NCI-H2029 treated with DMSO at 0.1 percent for 48 hours (cell line): Measurements from ENCODE around the gene TMEM225B.
"Not testable (repeated sequence)": the region's sequence is repeated elsewhere in the genome, so short reads cannot be mapped to it uniquely, and the experiment has no call there.

ENCODE experiments used
- DNase-seq: peaks from one replicate; lab custom pipeline; 2025; lab: John Stamatoyannopoulos, UW

TMEM225B gene

DNA sequence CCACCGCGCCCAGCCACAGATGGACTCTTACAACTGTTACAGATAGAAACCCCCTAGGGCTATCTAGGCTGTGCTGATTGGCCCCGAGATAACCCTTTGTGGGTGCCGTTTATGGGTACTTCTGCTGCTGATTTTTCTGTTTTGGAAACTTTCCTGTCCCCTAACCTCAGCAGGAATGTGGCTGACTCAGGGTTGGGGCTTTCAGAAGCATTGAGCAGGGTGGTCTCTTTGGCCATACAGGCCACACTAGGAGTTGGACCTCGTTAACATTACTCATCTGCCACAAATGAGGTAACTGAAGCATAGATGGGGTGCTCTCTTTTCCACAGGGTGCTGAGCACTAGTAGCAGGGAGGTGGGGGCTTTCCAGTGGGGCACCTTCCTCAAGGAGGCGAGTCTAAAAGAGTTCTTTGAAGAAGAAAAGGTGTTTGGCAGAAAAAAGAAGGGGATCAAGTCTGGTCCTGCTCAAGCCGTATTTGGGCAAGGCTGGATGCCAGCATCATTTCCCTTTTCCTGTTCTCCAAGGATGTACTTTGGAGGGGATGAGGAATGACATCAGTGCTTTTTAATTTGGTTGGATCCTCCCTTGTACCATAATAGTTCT, 25.1 kb downstream of the TMEM225B start:
- no peak for DNase-seq

DNA sequence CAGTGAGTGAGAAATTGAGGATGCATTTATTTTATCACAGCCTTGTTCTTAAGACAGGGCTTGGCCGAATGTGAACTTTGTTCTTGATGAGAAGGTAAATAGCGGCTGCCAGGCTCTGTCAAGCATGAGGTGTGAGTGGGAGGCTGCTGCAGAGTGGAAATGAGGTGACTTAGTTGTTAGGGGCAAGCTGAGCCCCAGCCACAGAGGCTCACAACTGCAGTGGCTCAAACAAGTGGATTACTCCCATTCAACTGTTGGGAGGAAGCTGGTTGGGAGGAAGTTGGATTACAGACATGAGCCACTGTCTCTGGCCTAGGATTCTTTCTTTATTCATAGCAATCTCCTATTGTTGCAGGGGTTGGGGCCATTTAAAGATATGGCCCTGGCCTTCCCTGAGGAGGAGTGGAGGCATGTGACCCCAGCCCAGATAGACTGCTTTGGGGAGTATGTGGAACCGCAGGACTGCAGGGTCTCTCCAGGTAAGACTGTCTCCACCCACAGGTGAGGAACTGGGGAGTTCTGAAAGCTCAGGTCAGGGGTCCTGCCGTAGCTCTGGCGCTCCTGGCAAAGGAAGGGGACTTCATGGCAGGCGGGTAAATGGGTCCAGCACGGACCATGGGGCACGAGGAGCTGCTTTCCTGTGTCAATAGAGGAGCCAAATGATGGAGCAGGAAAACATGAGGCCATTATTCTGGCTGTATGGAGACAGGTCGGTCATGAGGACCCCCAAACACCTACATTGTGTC, 25.8 kb downstream of the TMEM225B start:
- no peak for DNase-seq

DNA sequence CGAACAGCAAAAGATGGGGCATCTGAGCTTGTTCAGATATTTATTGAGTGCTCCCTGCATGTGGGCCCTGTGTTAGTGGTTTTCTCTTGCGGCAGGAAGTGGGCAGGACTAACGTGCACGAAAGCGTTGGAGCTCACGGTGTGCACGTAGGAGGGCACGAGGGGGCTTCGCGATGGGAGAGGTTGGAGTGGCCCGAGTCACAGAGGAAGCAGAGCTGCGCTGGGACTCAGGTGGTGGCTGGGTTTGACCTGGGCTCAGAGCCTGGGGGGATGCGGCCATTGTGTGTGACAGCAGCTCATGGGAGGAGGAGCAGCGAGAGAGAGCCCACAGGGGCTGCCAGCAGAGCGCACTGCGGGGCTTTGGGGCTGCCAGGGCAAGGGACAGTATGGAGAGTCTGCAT, 26.4 kb downstream of the TMEM225B start:
- DNase-seq, result no peak

DNA sequence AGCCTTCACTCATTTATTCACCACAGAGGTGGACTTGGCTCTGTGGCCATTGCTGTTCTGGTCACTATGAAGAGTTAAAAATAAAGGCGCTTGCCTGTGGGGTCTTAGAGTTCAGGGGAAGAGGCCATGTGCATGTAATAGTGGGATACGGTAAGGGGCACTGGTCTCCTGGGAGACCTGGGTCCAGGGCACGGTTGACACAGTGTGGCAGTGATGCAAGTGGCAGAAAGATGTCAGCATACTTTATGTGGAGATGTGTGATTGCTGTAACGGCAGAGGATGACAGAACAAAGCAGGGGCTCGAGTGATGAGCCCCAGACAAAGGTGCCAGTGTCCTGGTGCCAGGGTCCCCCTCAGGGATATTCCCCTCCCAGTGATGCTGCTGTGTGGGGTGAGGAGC, 27.3 kb downstream of the TMEM225B start:
- no peak for DNase-seq

GRCh38 chr7:99625961-99626360, 27.9 kb downstream of the TMEM225B start:
- DNase-seq, result no peak

DNA sequence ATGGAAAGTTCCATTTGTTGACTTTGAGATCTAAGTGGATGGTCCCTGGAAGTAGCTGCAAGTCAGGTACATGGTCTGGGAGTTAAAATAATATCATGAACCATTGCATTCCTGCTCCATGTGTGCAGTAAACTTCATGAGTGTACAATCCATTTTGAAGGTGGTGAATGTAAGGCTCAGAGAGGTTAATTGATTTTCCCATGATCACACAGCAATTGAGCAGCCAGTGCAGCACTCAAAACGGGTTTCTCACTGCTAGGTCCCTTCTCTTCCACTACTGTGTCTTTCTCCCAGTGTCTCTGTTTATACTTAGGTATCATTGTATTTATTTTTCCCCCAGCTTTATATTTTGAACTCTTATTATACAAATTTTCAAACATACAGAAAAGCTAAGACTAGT, 28.6 kb downstream of the TMEM225B start:
- DNase-seq, result no peak

DNA sequence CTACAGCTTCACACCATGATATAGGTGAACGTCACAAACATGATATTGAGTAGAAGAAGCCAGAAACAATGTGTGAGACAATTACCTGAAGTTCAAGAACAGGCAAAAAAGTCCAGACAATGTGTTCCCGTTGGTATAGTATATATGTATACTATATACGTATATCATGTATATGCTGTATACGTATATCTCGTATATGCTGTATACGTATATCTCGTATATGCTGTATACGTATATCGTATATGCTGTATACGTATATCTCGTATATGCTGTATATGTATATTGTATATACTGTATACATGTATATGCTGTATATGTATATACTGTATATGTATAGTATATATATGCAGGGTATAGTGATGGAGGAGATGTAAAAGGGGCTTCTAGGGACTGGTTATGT, 29.4 kb downstream of the TMEM225B start:
- DNase-seq, result no peak

GRCh38 chr7:99628471-99629465, 30.7 kb downstream of the TMEM225B start:
- DNase-seq, result no peak

GRCh38 chr7:99629643-99630042, 31.6 kb downstream of the TMEM225B start:
- DNase-seq, result no peak

DNA sequence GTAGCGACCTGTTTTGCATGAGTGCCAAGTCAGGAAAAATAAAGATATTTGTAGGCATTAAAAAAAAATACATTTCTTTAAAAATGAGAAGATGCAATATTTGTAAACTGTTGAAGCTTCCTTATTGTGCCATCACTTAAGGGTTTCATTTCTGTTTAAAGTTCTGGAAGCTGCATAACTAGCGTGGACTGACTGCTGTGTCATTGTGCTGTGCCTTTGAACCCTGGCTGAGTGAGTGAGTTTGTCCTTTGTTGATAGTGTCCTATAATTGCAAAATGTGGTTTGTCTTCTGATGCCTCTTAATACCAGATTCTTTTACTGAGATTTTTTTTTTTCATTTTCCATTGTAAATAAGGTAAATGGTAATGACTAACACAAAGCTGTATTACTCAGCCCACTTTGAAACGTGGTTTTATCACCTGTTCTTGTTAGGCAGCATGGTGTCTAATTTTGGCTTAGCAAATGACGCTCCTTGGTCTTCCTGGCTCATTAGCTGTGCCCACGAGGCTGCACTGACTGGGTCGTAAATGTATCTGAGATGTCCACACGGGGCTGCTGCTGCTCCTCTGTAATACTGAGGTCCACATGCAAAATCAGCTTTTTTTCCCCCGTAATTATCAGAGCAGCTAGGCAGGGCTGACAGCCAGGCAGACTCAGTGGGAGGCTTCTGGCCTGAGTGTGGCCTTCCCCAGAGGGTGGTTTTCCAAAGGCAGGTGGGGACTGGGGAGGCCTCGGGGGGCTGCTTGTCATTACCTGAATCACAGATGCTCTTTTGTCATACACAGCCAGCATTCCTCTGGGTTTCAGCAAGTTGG, 33.4 kb downstream of the TMEM225B start:
- DNase-seq, result no peak

DNA sequence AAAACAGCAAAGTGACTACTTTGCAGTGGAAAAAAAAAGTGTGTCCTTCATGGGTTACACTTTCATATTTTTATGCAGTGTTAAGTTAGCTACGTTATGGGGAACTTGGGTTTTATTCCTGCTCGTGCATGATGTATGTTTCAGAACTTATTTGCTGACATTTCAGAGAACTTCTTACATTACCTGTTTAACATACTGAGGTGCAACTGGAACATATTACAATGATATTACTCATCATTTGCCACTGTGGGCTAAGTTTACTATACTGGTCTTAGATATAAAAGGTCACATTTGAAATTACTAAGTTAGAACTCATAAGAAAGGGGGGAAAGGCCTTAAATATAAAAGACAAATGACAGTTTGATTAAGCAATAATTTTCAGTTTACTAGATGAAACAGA, 39.3 kb downstream of the TMEM225B start:
- DNase-seq, result not testable (repeated sequence)

DNA sequence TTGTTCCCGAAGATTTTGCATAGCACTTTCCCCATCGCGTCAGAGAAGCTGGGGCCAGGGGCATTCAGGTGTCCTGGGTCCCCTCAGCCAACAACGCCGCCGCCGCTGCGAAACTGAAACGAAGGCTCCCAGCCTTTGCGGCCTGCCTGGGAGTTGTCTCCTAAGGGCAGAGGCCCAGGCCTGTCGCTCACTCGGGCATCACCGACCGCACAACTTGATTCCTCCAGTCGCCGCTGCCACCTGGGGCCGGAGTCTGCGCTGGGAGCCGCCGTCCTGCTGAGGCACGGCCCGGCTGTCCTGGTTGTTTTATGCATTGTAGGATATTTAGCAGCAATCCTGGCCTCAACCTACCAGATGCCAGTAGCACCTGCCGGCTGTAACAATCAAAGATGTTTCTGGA, 40.7 kb downstream of the TMEM225B start:
- DNase-seq, result no peak

DNA sequence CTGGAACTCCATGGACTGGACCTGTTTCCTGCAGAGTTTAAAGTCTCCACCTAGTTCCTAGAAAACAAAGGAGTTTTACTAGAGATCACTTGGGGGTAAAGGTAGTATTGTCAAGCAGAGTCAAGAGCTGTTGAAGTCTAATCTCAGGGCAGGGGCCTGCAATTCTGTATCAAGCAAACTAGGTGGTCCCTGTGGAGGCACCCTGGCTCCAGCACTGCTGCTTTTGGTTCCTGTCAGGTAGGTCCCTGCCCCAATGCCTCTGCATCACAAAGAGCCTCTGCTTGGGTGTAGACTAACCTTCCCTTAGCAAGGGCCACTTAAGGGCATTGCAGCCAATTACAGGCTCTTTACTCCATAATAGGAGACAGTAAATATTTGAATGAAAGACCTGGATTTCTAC, 41.2 kb downstream of the TMEM225B start:
- DNase-seq, result no peak

- no peak for DNase-seq
Measured at GRCh38 chr7:99642027-99642426, 44.0 kb downstream of the TMEM225B start.

- no peak for DNase-seq
Measured at GRCh38 chr7:99643464-99643863, 45.4 kb downstream of the TMEM225B start.

- DNase-seq, result no peak
Measured at GRCh38 chr7:99644431-99644830, 46.4 kb downstream of the TMEM225B start.

DNA sequence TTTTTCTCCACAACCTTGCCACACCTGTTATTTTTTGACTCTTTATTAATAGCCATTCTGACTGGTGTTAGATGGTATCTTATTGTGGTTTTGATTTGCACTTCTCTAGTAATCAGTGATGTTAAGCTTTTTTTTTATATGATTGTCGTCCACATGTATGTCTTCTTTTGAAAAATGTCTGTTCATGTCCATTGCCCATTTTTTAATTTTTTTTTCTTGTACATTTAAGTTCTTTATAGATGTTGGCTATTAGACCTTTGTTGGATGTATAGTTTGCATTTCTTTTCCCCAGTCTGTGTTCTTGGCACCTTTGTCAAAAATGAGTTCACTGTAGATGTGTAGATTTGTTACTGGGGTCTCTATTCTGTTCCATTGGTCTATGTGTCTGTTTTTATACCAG, 47.5 kb downstream of the TMEM225B start:
- DNase-seq, result no peak

DNA sequence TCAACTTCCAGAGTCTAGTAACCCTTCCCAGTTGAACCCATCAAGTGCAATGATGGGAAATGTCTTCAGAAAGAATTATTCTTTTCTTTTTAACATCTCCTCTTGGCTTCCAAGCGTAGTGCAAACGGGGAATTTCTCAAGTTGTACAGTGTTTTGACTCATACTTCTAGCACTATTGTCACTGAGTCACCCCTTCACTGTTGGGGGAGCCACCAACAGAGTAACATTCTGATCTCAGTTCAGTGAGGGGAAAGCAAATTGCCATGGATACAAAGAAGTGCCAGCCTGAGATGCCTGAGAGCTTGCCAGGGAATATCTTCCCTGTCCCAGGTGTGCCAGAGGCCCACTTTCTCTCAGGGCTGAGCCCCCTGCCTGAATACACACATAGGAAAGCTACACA, 50.8 kb downstream of the TMEM225B start:
- DNase-seq, result no peak

DNA sequence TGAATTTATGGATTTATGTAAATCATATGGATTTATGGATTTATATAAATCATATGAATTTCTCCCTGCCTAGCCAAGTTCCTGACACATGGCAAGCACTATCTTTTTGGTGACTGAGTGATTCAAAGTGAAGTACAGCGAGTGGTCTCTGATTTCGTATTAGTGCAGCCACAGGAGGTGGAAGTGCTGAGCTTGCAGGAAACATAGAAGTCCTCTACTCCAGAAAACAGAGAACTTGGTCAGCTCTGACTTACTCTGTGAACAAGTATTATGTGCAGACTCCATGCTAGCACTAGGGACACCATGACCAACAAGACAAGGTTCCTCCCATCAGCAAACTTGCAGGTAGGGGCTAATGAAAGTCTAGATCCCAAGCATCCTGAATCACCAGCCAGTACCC, 53.2 kb downstream of the TMEM225B start:
- no peak for DNase-seq

GRCh38 chr7:99652671-99653070, 54.6 kb downstream of the TMEM225B start:
- no peak for DNase-seq

DNA sequence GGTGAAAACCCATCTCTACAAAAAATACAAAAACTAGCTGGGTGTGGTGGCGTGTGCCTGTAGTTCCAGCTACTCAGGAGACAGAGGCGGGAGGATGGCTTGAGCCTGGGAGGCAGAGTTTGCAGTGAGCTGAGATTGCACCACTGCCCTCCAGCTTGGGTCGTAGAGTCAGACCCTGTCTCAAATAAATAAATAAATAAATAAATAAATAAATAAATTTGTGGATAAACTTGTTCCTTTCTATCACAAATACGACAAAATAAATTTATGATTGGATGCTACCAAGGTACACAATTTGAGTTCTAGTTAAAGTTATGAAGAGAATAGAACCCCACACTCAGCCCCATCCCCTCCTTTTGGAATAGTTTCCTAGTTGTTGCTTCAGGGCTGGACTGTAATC, 55.2 kb downstream of the TMEM225B start:
- DNase-seq, result not testable (repeated sequence)

DNA sequence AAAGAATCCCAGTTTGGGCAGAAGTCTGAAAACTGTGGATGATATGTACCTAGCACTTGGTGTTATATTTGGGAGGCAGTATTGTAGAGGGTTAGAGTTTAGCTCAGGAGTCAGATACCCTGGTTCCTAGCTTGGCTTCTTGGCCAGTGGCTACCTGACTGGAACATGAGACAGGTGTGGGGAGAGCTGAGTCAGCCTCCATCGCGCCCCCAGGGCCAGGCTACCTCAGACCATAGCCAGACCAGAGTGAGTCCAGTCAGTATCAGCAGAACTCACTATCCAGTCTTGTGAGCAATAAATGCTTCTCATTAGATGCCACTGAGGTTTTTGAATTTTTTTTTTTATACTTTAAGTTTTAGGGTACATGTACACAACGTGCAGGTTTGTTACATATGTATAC, 55.7 kb downstream of the TMEM225B start:
- no peak for DNase-seq
